ENCODE data around the gene GAS2L2.

GRCh38 chr17:35786941-35787432 lies 33.9 kb upstream of the GAS2L2 start:
- TF ChIP-seq CTCF (conservative IDR thresholded peaks at IDR 0.05; ENCODE audit: low read depth in 2 of 2) (no peak), EZH2phosphoT487 (IDR thresholded peaks at IDR 0.05; ENCODE audit: unreplicated experiment) (no peak)

Measured in GM23338 (cell line).